Small intestine (tissue), 7 donors: ENCODE data around the gene VPS54. TPM values are rescaled to one million over a fixed set of nuclear protein-coding genes. Genes with fewer than 3 reads are reported as not detected.
"Not testable (repeated sequence)": the region's sequence is repeated elsewhere in the genome, so short reads cannot be mapped to it uniquely, and the experiment has no call there.

ENCODE experiments used
- DNase-seq, 2 donors: peaks; one replicate each; pipeline versions ENCODE4 v3.0.0 to v3.0.0-alpha.2; 2013
- FAIRE-seq: peaks from 2 replicates; lab custom pipeline; 2012; peaks lifted over from hg19 to GRCh38; lab: Jason Lieb, UNC
- H3K27ac ChIP-seq, 3 donors: one replicate each; pipeline ENCODE4 v1.5.1; 2013; ENCODE audit warnings: low read length in 2 of 3, mild to moderate bottlenecking in 2 of 3, control low read depth in 1 of 3, inconsistent platforms in 1 of 3, low read depth in 1 of 3, moderate library complexity in 1 of 3
- H3K27me3 ChIP-seq, 3 donors: one replicate each; pipeline ENCODE4 v1.6.1; 2013; ENCODE audit warnings: low read length in 3 of 3, inconsistent platforms in 1 of 3; ENCODE audit not compliant: control insufficient read depth in 3 of 3, insufficient read depth in 3 of 3
- H3K36me3 ChIP-seq, 3 donors: one replicate each; pipeline ENCODE4 v1.6.1; 2013; ENCODE audit warnings: low read length in 3 of 3, inconsistent platforms in 1 of 3, low read depth in 1 of 3, mild to moderate bottlenecking in 1 of 3, moderate library complexity in 1 of 3; ENCODE audit not compliant: control insufficient read depth in 3 of 3, insufficient read depth in 2 of 3
- H3K4me1 ChIP-seq, 3 donors: one replicate each; pipeline ENCODE4 v1.6.1; 2013; ENCODE audit warnings: low read length in 2 of 3, inconsistent platforms in 1 of 3, low read depth in 1 of 3, mild to moderate bottlenecking in 1 of 3, moderate library complexity in 1 of 3; ENCODE audit not compliant: control insufficient read depth in 3 of 3, insufficient read depth in 2 of 3
- H3K4me3 ChIP-seq, 3 donors: one replicate each; pipeline ENCODE4 v1.5.1; 2013; ENCODE audit warnings: low read length in 3 of 3, control low read depth in 1 of 3, inconsistent platforms in 1 of 3, low read depth in 1 of 3, mild to moderate bottlenecking in 1 of 3, moderate library complexity in 1 of 3
- H3K9me3 ChIP-seq, 2 donors: one replicate each; pipeline ENCODE4 v1.6.1; 2013; ENCODE audit warnings: low read depth in 1 of 2, low read length in 1 of 2; ENCODE audit not compliant: control insufficient read depth in 2 of 2, insufficient read depth in 1 of 2
- WGBS, 3 donors: extraction: QIAGEN DNeasy Blood & Tissue Kit; methylation state at CpG; one replicate each; pipeline ENCODE4 v1.1.7; 2013; 5-methylcytosine and 5-hydroxymethylcytosine counted together
- polyA plus RNA-seq, 4 donors: library from polyadenylated mRNA; stranded (reverse) in 3 of 4; unstranded in 1 of 4; fragments of 200-250 nt in 3 of 4; fragments of 120-200 nt in 1 of 4; gene quantifications; one replicate each; pipeline versions ENCODE4 v1.2.1 to v1.2.3, GENCODE V29; 2013
- donor health status: healthy with polysubstance abuse.
- donor health status: control.
- donor health status: control.
- donor health status: Bipolar disorder and iron deficiency.
- donor health status: healthy.

VPS54 gene
- polyA plus RNA-seq, 4 donors = 12.3 to 30.4 (median 17.6) TPM

GRCh38 chr2:63983986-63984605 is 35.1 kb downstream of the VPS54 start:
- no peak overlapping the region for H3K4me3 ChIP-seq
- DNase-seq = no peak
- H3K27ac ChIP-seq = no peak overlapping the region
- peaks cover 0 to 4% (median 3%) of the 10 kb centered on the region in 3 donors for H3K36me3 ChIP-seq
- H3K4me1 ChIP-seq = peaks cover 0 to 4% (median 0%) of the 10 kb centered on the region in 3 donors
- FAIRE-seq = no peak
- H3K27me3 ChIP-seq = no peaks in the 10 kb centered on the region
- H3K9me3 ChIP-seq = peaks cover 0 to 5% of the 10 kb centered on the region in 2 donors
- 69 to 75% (median 70%) methylated on average over 2 of the region's 2 CpGs for WGBS, 3 donors

GRCh38 chr2:63982335-63982734 is 36.9 kb downstream of the VPS54 start:
- WGBS, 3 donors = 91 to 92% (median 92%) methylated on average over 4 of the region's 4 CpGs
- H3K36me3 ChIP-seq = peaks cover 0 to 5% (median 4%) of the 10 kb centered on the region in 3 donors
- H3K27ac ChIP-seq = no peak overlapping the region
- H3K9me3 ChIP-seq = no peaks in the 10 kb centered on the region
- H3K27me3 ChIP-seq = no peaks in the 10 kb centered on the region
- H3K4me3 ChIP-seq = no peak overlapping the region
- no peak for FAIRE-seq
- DNase-seq = no peak
- H3K4me1 ChIP-seq = peaks cover 0 to 4% (median 0%) of the 10 kb centered on the region in 3 donors

- H3K4me1 ChIP-seq = peaks cover 0 to 4% (median 0%) of the 10 kb centered on the region in 3 donors
- FAIRE-seq (no peak), DNase-seq (no peak)
- H3K36me3 ChIP-seq = peaks cover 0 to 5% (median 4%) of the 10 kb centered on the region in 3 donors
- no peak overlapping the region for H3K4me3 ChIP-seq
- WGBS, 3 donors = 77 to 81% (median 79%) methylated on average over 3 of the region's 3 CpGs
- no peak overlapping the region for H3K27ac ChIP-seq
- no peaks in the 10 kb centered on the region for H3K27me3 ChIP-seq
- no peaks in the 10 kb centered on the region for H3K9me3 ChIP-seq
Measured at GRCh38 chr2:63981702-63982103, 37.5 kb downstream of the VPS54 start.

DNA sequence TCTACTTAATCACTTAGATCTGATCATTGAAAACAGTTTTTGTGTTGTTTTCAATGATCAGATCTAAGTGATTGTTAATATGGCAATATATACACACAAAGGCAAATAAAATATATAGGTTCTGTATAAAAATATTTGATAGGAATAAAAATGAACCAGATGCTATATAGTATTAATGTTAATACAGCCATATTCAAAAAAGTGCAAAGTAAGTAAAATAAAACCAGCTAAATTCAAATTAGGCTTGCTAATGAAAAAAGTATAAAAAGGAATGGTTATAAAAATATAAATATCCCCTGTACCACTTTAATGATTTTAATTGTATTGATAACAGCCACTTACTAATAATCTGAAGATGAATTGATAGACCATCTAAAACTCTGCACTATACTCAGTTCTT is 38.4 kb downstream of the VPS54 start:
- DNase-seq = no peak
- Histone ChIP-seq H3K27me3 (no peaks in the 10 kb centered on the region), H3K4me1 (peaks cover 0 to 4% (median 0%) of the 10 kb centered on the region in 3 donors), H3K36me3 (peaks cover 0 to 10% (median 7%) of the 10 kb centered on the region in 3 donors), H3K4me3 (no peak overlapping the region), H3K9me3 (peaks cover 0 to 3% of the 10 kb centered on the region in 2 donors), H3K27ac (no peak overlapping the region)
- peak; percentile 23 for FAIRE-seq

GRCh38 chr2:63977904-63978303 is 41.3 kb downstream of the VPS54 start:
- Histone ChIP-seq H3K27ac (peak overlapping the region in 1 of 3 donors; percentile 27), H3K27me3 (no peaks in the 10 kb centered on the region), H3K4me3 (no peak overlapping the region), H3K36me3 (peaks cover 2 to 15% (median 12%) of the 10 kb centered on the region in 3 donors), H3K9me3 (peaks cover 0 to 4% of the 10 kb centered on the region in 2 donors), H3K4me1 (no peaks in the 10 kb centered on the region)
- no peak for DNase-seq
- FAIRE-seq = no peak
- 73 to 90% (median 81%) methylated on average over 5 of the region's 5 CpGs for WGBS, 3 donors

- WGBS, 3 donors = 97 to 99% (median 99%) methylated on average over 7 of the region's 7 CpGs
- Histone ChIP-seq H3K27ac (no peak overlapping the region), H3K9me3 (peaks cover 0 to 4% of the 10 kb centered on the region in 2 donors), H3K27me3 (no peaks in the 10 kb centered on the region), H3K36me3 (peaks cover 2 to 18% (median 8%) of the 10 kb centered on the region in 3 donors), H3K4me1 (no peaks in the 10 kb centered on the region), H3K4me3 (no peak overlapping the region)
- FAIRE-seq (no peak), DNase-seq (no peak)
Measured at GRCh38 chr2:63976125-63976510, 43.1 kb downstream of the VPS54 start.

GRCh38 chr2:63975437-63976124 is 43.6 kb downstream of the VPS54 start:
- no peak for FAIRE-seq
- WGBS, 3 donors = 89 to 96% (median 94%) methylated on average over 15 of the region's 15 CpGs
- Histone ChIP-seq H3K27ac (no peak overlapping the region), H3K4me1 (no peaks in the 10 kb centered on the region), H3K27me3 (no peaks in the 10 kb centered on the region), H3K4me3 (no peak overlapping the region), H3K36me3 (peaks cover 2 to 18% (median 12%) of the 10 kb centered on the region in 3 donors), H3K9me3 (peaks cover 0 to 4% of the 10 kb centered on the region in 2 donors)
- DNase-seq = no peak

DNA sequence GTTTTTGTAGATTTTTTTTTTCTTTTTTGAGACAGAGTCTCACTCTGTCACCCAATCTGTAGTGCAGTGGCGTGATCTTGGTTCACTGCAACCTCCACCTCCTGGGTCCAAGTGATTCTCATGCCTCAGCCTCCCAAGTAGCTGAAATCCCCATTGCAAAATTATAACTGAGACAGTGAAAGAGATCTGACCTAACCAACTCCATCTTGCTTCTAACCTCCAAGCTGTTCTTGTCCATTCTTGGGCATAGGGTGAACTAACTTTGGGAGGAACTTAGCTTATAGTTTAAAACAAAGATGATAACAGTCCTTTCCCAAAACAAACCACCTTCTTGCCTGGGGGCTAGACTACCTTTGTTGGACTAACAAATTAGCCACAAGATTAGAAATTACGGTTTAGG is 44.2 kb downstream of the VPS54 start:
- H3K4me1 ChIP-seq, H3K9me3 ChIP-seq, H3K27ac ChIP-seq, FAIRE-seq, H3K4me3 ChIP-seq, H3K27me3 ChIP-seq, DNase-seq: not testable (repeated sequence)
- WGBS, 3 donors = 91 to 100% (median 99%) methylated on average over 2 of the region's 2 CpGs
- peaks cover 2 to 18% (median 12%) of the 10 kb centered on the region in 3 donors for H3K36me3 ChIP-seq
